HG03108 (cell line): ENCODE data around the gene GDF11.

Experiments used
- ATAC-seq: cut with Tn5 transposase; IDR thresholded peaks from one replicate; pipeline ENCODE4 v1.9.1; 2021; ENCODE audit warnings: moderate library complexity; ENCODE audit not compliant: unreplicated experiment

The GDF11 gene

GRCh38 chr12:55780685-55781084, 37.8 kb downstream of the GDF11 start:
- ATAC-seq = no peak

GRCh38 chr12:55788546-55788945, 45.6 kb downstream of the GDF11 start:
- no peak for ATAC-seq

- ATAC-seq = no peak
Measured at GRCh38 chr12:55789171-55789570, 46.2 kb downstream of the GDF11 start.

DNA sequence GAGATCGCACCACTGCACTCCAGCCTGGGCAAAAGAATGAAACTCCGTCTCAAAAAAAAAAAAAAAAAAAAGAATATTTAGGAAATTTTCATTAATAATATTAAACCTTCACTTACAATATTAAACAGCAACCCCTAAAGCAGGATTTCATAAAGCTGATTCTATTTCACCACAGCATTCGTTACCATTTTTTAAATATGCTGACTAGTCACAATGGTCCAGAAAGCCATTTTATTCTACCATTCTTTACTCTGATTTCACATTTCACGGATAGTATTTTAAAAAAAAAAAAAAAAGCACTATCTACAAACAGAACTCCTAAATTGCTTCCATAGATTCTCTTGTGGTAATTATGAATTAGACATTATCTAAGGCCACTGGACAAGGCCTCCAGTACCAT, 47.0 kb downstream of the GDF11 start:
- ATAC-seq = no peak

DNA sequence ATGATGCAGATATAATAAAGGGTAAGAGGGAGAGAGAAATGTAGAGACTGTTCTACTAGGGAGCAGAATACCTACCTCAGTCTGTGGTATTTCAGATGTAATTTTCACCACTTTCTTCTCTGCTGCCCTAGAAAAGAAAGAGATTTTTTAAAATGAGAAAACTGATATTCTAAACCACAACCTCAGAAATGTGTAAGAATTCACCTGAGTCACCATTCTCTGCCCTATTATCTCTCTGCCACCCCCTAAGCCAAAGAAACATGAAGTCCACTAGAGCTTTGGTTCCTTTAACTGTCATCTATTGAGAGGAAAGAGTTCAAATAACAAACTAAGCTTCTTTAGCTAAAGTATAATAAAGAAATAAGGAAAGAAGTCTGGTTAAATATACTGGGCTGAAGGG, 53.0 kb downstream of the GDF11 start:
- no peak for ATAC-seq

DNA sequence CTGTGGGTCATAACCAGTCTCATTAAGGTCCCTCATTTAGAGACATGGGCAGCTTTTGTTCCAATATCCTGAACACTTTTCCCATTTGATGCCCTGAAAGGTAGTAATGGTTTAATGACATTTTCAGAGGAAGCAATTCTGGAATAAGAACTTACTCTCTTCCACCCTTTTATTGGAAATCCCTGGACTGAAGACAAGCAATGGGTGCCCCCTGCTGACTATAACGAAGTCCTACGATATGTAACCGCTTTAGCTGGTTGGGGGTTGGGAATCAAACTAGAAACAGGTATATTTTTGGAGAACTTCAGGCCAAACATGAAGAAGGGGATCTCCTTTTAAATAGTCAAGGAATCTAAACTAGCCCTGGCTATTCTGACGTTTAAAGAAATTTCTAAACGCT, 54.1 kb downstream of the GDF11 start:
- no peak for ATAC-seq

DNA sequence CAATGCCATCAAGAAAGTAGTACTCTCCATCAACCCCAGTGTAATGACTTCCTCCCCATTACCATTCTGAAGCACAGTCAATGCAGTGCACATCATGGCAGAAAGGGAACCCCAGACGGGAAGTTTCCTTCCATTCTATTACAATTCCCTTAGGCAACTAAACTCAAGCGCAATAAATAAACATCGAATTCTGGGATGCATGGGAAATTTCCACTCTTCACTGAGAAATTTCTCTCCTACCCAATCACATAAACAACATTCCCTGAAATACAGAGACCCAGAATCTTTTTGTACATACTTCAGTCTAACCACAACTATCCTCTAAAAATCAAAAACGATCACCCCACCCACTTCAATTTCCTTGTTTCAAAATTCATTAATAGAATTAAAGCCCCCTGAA, 54.6 kb downstream of the GDF11 start:
- ATAC-seq = no peak
